HG03520 (cell line): ENCODE measurements around the gene SARS1.

Experiments used
- ATAC-seq: cut with Tn5 transposase; IDR thresholded peaks from one replicate; pipeline ENCODE4 v1.9.1; 2021; ENCODE audit warnings: mild to moderate bottlenecking, moderate library complexity; ENCODE audit not compliant: unreplicated experiment

Gene SARS1

GRCh38 chr1:109249654-109250401 is 36.1 kb downstream of the SARS1 start:
- ATAC-seq = peak; percentile 34

- ATAC-seq = no peak
These were observed 36.9 kb downstream of the SARS1 start for GRCh38 chr1:109250454-109251276.

- ATAC-seq = no peak
These were observed 37.8 kb downstream of the SARS1 start for GRCh38 chr1:109251277-109252166.

GRCh38 chr1:109252167-109252892 is 38.6 kb downstream of the SARS1 start:
- ATAC-seq = no peak

GRCh38 chr1:109252893-109253802 is 39.4 kb downstream of the SARS1 start:
- no peak for ATAC-seq

GRCh38 chr1:109253803-109254620 is 40.3 kb downstream of the SARS1 start:
- no peak for ATAC-seq

GRCh38 chr1:109254621-109255096 is 40.9 kb downstream of the SARS1 start:
- ATAC-seq = no peak

- no peak for ATAC-seq
These were observed 41.5 kb downstream of the SARS1 start for GRCh38 chr1:109255097-109255651.

GRCh38 chr1:109255678-109256077 is 42.0 kb downstream of the SARS1 start:
- no peak for ATAC-seq

- no peak for ATAC-seq
These were observed 42.4 kb downstream of the SARS1 start for GRCh38 chr1:109256085-109256484.

GRCh38 chr1:109256971-109257681 is 43.4 kb downstream of the SARS1 start:
- ATAC-seq = no peak

GRCh38 chr1:109257682-109258421 is 44.1 kb downstream of the SARS1 start:
- no peak for ATAC-seq

GRCh38 chr1:109258481-109259466 is 45.1 kb downstream of the SARS1 start:
- ATAC-seq = no peak

GRCh38 chr1:109259674-109260557 is 46.2 kb downstream of the SARS1 start:
- ATAC-seq = no peak

GRCh38 chr1:109261006-109261405 is 47.3 kb downstream of the SARS1 start:
- ATAC-seq = no peak
